Hematopoietic multipotent progenitor cell treated with erythropoietin and hydrocortisone succinate and interleukin-3 and kit ligand, for 4 days (in vitro differentiated cells): ENCODE measurements around the gene HOMER2.
A peak's percentile ranks its signal among the peaks of the same experiment; 100 is the strongest.
"Not testable (repeated sequence)": the region's sequence is repeated elsewhere in the genome, so short reads cannot be mapped to it uniquely, and the experiment has no call there.

Experiments
- DNase-seq: peaks from one replicate; pipeline ENCODE4 v3.0.0-alpha.2; 2015

The HOMER2 gene

DNA sequence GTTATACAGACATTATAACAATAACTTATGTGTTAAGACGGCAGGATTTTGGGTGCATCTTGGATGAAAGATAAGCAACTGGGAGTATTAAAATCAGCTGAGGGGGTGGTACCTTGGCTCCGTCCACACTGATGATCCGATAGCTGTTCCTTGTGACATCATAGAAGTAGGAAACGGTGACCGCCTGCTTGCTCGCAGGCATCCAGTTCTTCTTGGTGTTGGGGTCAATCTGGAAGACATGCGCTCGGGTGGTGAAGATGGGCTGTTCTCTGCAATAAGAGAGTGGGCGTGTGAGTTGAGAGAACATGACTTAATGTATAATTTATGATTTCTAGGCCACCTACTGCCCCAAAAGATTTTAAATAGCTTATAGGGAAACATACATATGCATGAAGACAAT, 59.9 kb downstream of the HOMER2 start:
- DNase-seq, result no peak

DNA sequence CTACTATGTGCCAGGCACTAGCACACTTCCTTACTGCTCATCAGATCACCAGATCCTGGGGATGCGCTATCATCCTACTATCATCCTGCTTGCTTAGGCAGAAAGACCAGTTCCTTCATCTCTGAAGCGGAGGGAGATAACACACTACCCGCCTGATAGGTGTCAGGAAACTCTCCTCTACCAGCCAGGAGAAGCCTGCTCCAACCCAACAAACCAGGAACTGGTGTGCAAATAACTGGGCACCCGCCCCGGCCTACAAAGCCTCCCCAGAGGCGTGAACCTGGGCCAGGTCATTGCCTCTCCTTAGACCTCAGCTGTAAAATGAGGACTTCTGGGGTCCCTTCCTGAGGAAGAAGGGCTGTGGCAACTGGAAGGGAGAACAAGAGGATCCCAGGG, 61.5 kb downstream of the HOMER2 start:
- DNase-seq, result no peak

DNA sequence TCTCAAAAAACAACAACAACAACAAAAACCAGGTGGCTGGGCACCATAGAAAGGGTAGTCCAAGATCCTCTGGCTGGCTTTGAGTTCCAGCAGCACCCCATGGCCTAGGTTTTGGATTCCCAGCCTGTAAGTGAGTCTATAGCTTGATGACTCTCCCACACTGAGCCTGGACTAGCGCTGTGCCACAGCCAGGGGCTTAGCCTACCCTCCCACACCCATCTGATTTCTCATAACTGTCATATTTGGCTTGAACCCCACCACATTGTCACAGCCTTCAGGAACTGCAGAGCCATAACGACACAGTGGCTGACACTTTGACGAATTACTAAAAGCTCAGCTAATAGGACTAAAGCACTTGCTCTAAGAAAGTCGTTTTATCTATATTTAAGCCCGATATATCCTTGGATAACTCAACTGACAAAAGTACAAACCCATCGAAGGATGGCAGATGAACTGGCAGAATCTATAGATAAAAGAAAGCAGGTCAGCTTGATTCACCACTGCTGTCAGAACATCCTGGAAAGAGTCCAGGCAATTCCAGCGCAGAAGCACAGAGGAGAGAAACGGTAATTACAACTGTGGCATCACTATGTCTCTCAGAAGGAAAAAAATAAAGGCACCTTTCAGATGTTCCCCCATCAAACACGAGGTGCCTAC, 62.1 kb downstream of the HOMER2 start:
- DNase-seq, result peak; percentile 51

DNA sequence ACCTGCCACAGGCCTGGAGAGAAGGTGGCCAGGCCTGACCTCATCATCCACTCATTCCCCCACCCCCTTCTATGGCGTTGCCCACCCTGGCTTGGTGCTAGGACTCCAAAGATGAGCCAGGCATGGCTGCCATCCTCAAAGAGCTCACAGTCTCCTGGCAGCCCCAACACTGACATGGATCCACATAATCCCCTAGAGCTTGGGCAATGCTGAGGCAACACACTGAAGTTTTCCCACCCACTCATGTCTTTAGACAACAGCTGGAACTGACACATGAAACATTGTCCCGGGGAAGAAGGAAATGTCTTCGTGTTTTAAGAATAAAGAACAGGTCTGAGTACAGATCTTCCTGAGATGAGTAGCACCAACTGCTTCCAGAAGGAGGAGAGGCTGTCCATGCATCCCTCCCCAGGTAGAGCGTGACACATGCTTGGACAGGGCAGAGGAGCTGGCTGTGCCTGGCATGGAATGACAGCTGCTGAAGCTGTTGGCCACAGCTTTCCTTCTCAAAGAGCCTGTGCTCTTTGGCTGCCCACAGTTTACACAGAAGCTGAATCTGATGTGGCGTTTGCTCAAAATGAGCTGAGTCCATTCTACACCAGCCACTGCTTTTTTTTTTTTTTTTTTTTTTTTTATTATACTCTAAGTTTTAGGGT, 70.1 kb downstream of the HOMER2 start:
- DNase-seq, result no peak

GRCh38 chr15:82881747-82882146, 70.8 kb downstream of the HOMER2 start:
- no peak for DNase-seq

- DNase-seq, result no peak
These were observed 71.8 kb downstream of the HOMER2 start for GRCh38 chr15:82880704-82881103.

- no peak for DNase-seq
These were observed 74.2 kb downstream of the HOMER2 start for GRCh38 chr15:82878325-82878724.

- no peak for DNase-seq
These were observed 74.7 kb downstream of the HOMER2 start for GRCh38 chr15:82877825-82878224.

GRCh38 chr15:82875411-82876003, 77.0 kb downstream of the HOMER2 start:
- DNase-seq, result no peak

GRCh38 chr15:82874961-82875360, 77.6 kb downstream of the HOMER2 start:
- DNase-seq, result no peak

DNA sequence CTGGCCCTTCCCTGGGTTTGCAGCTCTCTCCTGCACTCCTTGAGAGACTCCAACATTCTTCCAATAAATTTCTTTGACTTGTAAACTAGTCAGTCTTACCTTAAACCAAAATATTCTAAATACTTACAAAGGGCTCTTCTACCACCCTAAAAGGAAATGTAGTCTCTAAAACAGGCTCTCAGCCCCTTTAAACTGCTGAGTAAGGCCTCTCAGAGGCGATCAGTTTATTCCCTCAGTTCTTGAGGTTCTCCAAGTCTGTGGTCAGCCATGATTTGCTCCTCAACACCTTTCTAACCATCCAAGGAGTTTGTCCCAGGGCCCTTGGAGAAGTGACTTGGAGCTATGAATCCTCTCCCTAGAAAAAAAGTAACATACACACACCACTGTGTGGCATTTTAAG, 78.3 kb downstream of the HOMER2 start:
- no peak for DNase-seq

DNA sequence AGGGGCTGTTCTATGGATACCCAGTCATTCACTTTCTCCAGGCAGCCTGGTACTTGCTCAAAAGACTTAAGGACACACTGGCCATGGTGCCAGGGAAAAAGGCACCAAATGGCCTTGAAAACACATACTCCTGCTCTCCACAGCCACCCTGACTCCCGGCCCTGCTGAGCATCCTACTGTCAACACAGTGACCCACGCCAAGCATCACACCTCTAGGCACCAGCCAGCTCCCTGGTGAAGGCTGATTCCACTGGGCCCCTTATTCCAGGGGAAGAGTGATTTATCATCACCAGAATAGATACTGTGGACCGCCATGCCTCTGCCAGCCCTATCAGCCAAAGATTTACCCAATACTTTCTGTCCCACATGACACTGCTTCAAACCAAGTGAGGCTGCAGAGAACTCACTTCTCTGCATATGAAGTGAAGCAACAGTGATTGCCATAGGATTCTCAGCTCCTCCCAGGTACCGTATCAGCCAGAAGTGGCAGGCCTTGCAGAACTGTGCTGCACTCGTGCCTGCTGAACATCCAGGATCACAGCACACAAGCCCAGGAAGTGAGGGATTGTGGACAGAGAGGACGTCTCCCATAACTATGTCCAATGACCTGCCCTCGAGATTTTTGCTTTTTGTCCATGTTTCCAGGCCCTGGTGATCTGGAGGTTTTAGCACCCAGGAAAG, 79.4 kb downstream of the HOMER2 start:
- DNase-seq, result no peak

DNA sequence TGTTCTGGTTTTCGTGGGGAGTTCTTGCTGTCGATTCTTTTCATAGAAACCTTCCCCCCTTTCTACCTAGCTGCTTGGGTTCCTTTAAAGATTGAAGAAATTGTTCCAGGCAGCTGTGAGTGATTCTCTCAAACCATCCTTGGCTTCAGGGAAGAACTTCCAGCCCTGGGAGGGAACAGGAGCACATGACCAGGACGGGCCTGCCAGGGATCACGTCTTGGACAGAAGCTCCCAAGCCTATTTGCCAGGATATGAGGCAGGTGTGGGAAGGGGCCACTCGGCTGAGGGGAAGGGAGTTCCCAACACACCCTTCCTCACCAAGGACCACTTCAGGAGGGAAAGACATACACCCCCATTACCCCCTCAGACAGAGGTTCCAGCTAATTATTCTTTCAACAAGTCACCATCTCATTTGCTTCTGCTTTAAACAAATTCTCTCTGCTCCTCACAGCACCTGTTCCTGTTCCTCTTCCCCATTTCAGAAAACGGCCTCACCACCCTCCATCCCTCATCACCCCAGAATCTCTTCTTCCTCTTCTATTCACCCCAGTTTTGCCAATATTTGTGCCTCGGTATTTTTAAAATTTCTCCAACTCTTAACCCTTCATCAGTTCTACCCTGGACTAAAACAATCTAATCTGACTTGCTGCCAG, 80.6 kb downstream of the HOMER2 start:
- DNase-seq, result peak; percentile 41

GRCh38 chr15:82871358-82871757, 81.2 kb downstream of the HOMER2 start:
- peak; percentile 94 for DNase-seq

GRCh38 chr15:82870727-82871320, 81.7 kb downstream of the HOMER2 start:
- DNase-seq, result peak; percentile 89

- DNase-seq, result not testable (repeated sequence)
These were observed 86.5 kb downstream of the HOMER2 start for GRCh38 chr15:82865981-82866380.

- DNase-seq, result not testable (repeated sequence)
These were observed 86.9 kb downstream of the HOMER2 start for GRCh38 chr15:82865581-82865980.

DNA sequence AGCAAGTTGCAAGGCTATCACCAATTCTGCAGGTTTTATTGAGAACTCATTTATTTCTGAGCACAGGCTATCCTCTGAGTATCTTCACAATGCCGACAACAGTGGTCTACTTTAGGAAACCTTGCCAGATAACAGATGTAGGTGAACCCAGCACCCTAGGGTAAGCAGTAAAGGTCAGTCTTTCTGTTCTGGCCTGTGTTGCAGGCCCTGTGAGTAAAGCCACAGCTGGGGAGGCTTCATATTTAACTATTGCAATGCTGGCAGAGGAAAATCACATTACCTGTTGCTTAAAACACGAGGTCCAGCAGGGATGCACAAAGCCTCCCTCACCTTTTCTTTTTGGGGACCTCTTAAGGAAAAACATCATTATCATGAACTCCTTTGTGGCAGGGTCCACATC, 87.6 kb downstream of the HOMER2 start:
- no peak for DNase-seq

DNA sequence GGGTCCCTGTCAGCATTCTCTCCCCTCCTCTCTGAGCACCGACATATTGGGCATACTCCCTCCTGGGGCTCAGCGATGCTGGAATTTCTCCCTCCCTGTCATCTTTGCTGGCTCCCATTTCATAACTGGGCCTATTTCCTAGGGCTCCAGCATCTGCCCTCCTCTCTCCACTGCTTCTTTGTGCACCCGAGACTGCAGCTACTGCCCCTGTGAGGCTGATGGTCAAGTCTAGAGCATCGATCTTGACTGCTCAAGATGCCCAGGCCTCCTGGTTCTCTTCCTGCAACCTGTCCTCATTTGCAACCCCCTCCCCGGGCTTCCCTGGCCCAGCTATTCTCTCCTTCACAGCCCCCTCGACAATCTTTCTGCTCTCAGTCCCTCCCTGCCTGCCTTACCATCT, 89.6 kb downstream of the HOMER2 start:
- DNase-seq, result no peak

GRCh38 chr15:82858932-82859331, 93.6 kb downstream of the HOMER2 start:
- DNase-seq, result no peak

GRCh38 chr15:82856397-82857170, 95.9 kb downstream of the HOMER2 start:
- DNase-seq, result no peak
